HG03571 (cell line): Measurements from ENCODE around the gene CDIP1.

Experiments
- ATAC-seq: cut with Tn5 transposase; IDR thresholded peaks from one replicate; pipeline ENCODE4 v1.9.1; 2021; ENCODE audit not compliant: unreplicated experiment

The CDIP1 gene

DNA sequence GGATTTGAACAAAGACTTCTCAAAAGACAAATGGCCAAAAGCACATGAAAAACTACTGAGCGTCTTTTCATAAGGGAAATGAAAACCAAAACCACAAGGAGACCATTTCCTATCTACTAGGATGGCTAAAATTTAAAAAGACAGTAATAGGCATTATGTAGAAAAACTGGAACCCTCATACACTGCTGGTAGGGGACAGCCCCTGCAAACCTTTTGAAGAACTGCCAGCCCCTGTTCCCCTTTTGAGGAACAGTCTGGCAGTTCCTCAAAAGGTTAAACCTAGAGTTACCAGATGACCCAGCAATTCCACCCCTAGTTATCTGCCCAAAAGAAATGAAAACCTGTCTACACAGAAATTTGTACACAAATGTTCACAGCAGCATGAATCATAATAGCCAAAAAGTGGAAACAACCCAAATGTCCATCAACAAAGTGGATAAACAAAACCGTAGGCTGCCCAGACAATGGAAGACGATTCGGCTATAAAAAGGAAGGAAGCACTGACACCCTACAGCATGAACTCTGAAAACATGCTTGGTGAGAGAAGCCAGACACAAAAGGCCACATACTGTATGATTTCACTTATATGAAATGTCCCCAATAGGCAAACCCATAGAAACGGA, 22.9 kb downstream of the CDIP1 start:
- ATAC-seq: peak; percentile 53

GRCh38 chr16:4514606-4515005, 24.0 kb downstream of the CDIP1 start:
- no peak for ATAC-seq

DNA sequence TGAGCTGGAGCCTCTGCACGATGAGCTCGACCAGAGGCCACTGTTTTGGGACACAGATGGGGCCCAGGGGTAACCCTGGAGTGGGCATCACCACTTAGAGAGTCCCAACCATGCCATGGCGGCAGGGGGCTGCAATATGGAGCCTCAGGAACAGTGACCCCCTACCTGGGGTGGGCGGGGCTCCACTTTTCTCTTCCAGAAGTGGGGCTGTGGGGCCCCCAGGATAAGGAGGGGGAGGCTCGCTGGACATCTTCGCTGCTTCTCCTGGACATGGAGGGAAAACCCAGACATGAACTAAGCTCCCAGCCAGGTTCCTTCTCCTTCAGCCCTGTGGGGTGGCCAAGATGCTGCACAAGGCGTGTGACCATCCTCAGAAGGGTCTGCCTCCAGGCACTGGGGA, 24.7 kb downstream of the CDIP1 start:
- ATAC-seq: no peak

GRCh38 chr16:4513086-4513860, 25.3 kb downstream of the CDIP1 start:
- no peak for ATAC-seq

DNA sequence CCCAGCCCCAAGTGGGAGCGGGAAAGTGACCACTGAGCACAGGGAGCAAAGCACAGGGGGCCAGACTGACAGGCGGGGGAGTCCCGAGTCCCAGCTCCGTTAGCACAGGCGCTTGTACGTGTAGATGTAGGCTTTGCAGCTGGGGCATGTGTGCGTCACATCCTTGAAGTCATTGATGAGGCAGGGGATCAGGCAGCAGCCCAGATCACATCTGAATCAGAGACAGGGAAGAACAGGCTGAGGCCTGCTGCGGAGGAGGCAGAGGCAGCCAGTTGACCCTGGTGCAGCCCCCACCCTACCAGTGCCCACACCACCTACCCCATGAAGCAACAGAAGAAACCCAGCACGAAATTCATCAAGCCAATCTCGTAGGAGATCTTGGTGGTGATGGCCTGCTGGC, 26.1 kb downstream of the CDIP1 start:
- ATAC-seq: no peak

GRCh38 chr16:4511441-4512082, 27.0 kb downstream of the CDIP1 start:
- no peak for ATAC-seq

- ATAC-seq: no peak
These were observed 27.7 kb downstream of the CDIP1 start for GRCh38 chr16:4510747-4511426.

GRCh38 chr16:4510131-4510530, 28.4 kb downstream of the CDIP1 start:
- no peak for ATAC-seq

- no peak for ATAC-seq
These were observed 29.2 kb downstream of the CDIP1 start for GRCh38 chr16:4509420-4509819.

GRCh38 chr16:4508806-4509205, 29.8 kb downstream of the CDIP1 start:
- no peak for ATAC-seq

DNA sequence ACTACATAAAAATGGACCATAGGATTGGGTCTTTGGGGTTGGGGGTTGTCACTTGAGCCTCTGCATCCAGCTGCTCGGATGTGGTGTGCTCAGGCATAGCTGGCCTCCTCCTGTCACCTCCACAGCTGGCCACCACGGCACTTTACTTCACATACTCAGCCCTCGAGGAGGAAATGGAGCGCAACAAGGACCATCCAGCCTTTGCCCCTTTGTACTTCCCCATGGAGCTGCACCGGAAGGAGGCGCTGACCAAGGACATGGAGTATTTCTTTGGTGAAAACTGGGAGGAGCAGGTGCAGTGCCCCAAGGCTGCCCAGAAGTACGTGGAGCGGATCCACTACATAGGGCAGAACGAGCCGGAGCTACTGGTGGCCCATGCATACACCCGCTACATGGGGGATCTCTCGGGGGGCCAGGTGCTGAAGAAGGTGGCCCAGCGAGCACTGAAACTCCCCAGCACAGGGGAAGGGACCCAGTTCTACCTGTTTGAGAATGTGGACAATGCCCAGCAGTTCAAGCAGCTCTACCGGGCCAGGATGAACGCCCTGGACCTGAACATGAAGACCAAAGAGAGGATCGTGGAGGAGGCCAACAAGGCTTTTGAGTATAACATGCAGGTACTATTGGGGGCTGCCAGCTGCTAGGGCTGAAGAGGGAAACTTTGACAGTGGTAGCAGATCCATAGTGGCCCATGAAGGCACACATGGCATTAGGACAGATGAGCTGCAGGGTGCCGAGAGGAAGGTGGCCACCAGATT, 30.8 kb downstream of the CDIP1 start:
- ATAC-seq: no peak

DNA sequence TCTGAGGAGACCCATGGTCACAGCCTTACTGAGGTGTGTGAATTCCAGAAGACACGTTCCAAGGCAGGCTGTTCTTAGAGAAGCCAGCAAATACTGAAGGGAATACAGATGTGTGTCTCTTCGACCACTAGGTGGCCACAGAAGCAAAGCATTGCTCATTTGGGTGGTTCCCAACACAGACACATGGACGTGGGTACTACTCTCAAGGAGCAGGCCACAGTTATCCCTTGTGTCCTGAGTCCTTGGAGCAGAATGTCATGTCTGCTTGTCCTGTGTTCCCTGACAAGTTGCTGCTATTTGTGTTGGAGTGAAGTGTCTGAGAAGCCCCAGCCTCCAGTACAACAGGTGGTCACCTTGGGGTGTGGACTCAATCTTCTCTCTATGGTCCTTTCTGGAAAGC, 32.1 kb downstream of the CDIP1 start:
- no peak for ATAC-seq

- ATAC-seq: peak; percentile 75
These were observed 33.0 kb downstream of the CDIP1 start for GRCh38 chr16:4505356-4506147.

DNA sequence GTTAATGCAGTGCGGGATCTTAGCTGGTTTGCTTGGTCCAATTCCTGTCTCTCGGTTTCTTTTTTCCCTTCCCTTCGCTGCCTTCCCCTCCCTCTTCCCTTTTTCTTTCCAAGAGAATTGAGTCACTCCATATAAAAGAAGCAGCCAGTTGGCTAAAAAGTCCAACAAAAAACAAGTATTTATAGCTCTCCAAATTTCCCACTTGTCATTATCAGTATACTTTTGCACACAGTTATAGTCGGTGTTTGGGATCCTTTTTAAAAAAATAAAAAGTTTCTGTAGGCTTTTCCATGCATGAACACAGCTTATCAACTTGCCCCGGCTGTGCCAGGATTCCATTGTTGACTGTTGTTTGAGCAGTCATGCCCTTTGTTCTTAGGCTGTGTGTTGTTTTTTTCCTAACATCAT, 37.5 kb downstream of the CDIP1 start:
- ATAC-seq: no peak

- no peak for ATAC-seq
These were observed 38.3 kb downstream of the CDIP1 start for GRCh38 chr16:4500272-4500671.

- no peak for ATAC-seq
These were observed 39.4 kb downstream of the CDIP1 start for GRCh38 chr16:4499196-4499555.

DNA sequence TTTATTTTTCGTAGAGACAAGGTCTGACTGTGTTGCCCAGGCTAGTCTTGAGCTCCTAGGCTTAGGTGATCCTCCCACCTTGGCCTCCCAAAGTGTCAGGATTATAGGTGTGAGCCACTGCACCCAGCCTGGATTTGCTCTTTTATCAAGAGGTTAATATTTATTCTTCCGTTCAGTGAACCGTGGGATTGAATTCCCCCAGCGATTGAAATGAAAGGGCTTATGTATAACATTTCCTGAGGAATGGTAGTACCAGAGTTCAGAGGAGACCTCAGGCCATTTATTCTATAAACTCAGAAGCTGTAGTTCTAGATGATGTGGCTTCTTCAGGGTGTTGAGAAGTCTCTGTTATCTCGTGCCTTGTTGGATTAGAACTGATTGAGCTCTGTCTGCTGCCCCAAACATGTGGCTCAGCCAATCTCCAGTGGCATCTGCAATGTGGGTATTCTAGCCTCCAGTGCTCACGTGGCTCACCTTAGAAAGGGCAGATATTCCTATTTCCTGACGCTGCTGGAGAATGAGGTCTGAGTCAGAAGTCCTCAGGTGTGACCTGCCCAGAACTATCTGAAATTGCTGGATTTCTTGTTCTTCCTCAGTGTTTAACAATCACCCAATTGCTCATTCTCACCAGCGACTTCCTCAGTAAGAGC, 39.9 kb downstream of the CDIP1 start:
- no peak for ATAC-seq

DNA sequence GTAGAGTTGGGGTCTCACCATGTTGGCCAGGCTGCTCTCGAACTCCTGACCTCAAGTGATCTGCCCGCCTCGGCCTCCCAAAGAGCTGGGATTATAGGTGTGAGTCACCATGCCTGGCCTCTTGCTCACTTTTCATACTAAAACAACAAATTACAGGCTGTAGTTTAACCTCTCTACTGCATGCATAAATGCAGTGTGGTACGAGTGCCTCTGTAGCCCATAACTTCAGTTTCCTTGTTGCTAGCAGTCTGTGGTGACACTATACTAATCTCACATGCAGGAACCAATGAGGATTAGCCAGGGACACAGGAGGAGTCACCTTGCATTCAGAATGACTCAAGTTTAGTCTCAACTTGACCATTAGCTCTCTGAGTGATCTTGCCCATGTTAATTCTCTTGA, 42.3 kb downstream of the CDIP1 start:
- ATAC-seq: no peak

GRCh38 chr16:4495766-4496165, 42.8 kb downstream of the CDIP1 start:
- no peak for ATAC-seq
